Measurements from ENCODE around the gene CASZ1. TPM values are rescaled to one million over a fixed set of nuclear protein-coding genes. Genes with fewer than 3 reads are reported as not detected.

Gene CASZ1
- total and polyA plus RNA-seq, 10 of the 15 experiments (the other 5 are each of a cell fraction or from before 2014, with no cell fraction given), result 0.52 to 9.8 (median 3.7) TPM

- Histone ChIP-seq H3K9me3 (replicated peaks; ENCODE audit: control insufficient read depth, insufficient read depth, low read length) (no peaks in the 10 kb centered on the region), H3K9ac (ENCODE audit: control insufficient read depth, insufficient read depth, low read length) (no peak overlapping the region), H3K27me3 (replicated peaks in 1 of 2; ENCODE audit: control insufficient read depth in 2 of 2, insufficient read depth in 2 of 2, low read length in 1 of 2) (no peaks in the 10 kb centered on the region; a peak in 2 of 4 replicates), H3K27ac (ENCODE audit: control insufficient read depth, insufficient read depth) (no peak overlapping the region), H3K4me1 (ENCODE audit: control insufficient read depth, insufficient read depth, low read length) (no peaks in the 10 kb centered on the region), H3K4me3 (no peak overlapping the region), H3K36me3 (ENCODE audit: control insufficient read depth in 2 of 2, insufficient read depth in 2 of 2, low read length in 1 of 2) (no peaks in the 10 kb centered on the region), H3K79me2 (ENCODE audit: control insufficient read depth, insufficient read depth, low read length) (no peaks in the 10 kb centered on the region), H3K4me2 (ENCODE audit: control insufficient read depth, insufficient read depth) (no peak overlapping the region), H4K20me1 (ENCODE audit: control insufficient read depth, insufficient read depth) (no peaks in the 10 kb centered on the region), H2AFZ (ENCODE audit: control insufficient read depth, low read depth, low read length) (no peak overlapping the region)
- CTCF ChIA-PET, result no interaction called here
- intact Hi-C loops (cut with micrococcal nuclease; ENCODE audit: unreplicated experiment) (no loop called here), in situ Hi-C loops (cut with MboI) (no loop called here)
- BruUV-seq (replicated peaks), result no TSS peak
- FAIRE-seq, result no peak
- POLR2A ChIA-PET, result no interaction called here
- WGBS (ENCODE audit: insufficient coverage, insufficient replicate concordance, low lambda C conversion rate, missing lambda C conversion rate), result 66% methylated on average over 17 of the region's 17 CpGs
- DNase-seq (ENCODE audit: low read depth, low spot score), result no peak
- RAD21 ChIA-PET (ENCODE audit: unreplicated experiment), result interaction anchor here (0.6 kb wide), 1 partner anchor 12 kb away, joined by 3 read pairs; no protein-coding TSS in a partner anchor
- no peak for ATAC-seq
- SMC1A ChIA-PET (ENCODE audit: uncharacterized antibody, unreplicated experiment), result no interaction called here
- TF ChIP-seq MXI1 (IDR thresholded peaks at IDR 0.05; ENCODE audit: low read depth, low read length) (no peak), RELA (IDR thresholded peaks at IDR 0.05; ENCODE audit: borderline replicate concordance, partially characterized antibody) (no peak), BCL11A (IDR thresholded peaks at IDR 0.05; ENCODE audit: low read depth, low read length) (no peak), SMAD1 (IDR thresholded peaks at IDR 0.05; ENCODE audit: low read depth, partially characterized antibody) (no peak), KLF5 (IDR thresholded peaks at IDR 0.05; ENCODE audit: partially characterized antibody) (no peak), ZBTB4 (CRISPR knock-in tag; IDR thresholded peaks at IDR 0.05) (no peak), ZNF207 (IDR thresholded peaks at IDR 0.05; ENCODE audit: borderline replicate concordance) (no peak), RB1 (IDR thresholded peaks at IDR 0.05; ENCODE audit: borderline replicate concordance) (no peak), ETV6 (conservative IDR thresholded peaks at IDR 0.05 in 1 of 2, IDR thresholded peaks at IDR 0.05 in 1 of 2; ENCODE audit: borderline replicate concordance in 1 of 2, low read depth in 1 of 2) (no peak), HDAC6 (IDR thresholded peaks at IDR 0.05; ENCODE audit: unreplicated experiment) (no peak), ZBTB33 (IDR thresholded peaks at IDR 0.05) (no peak)
- TF ChIP-seq, protein P1, sequence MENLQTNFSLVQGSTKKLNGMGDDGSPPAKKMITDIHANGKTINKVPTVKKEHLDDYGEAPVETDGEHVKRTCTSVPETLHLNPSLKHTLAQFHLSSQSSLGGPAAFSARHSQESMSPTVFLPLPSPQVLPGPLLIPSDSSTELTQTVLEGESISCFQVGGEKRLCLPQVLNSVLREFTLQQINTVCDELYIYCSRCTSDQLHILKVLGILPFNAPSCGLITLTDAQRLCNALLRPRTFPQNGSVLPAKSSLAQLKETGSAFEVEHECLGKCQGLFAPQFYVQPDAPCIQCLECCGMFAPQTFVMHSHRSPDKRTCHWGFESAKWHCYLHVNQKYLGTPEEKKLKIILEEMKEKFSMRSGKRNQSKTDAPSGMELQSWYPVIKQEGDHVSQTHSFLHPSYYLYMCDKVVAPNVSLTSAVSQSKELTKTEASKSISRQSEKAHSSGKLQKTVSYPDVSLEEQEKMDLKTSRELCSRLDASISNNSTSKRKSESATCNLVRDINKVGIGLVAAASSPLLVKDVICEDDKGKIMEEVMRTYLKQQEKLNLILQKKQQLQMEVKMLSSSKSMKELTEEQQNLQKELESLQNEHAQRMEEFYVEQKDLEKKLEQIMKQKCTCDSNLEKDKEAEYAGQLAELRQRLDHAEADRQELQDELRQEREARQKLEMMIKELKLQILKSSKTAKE (IDR thresholded peaks at IDR 0.05; ENCODE audit: low read depth, poor library complexity, severe bottlenecking), result no peak
- TF ChIP-seq, protein P2, sequence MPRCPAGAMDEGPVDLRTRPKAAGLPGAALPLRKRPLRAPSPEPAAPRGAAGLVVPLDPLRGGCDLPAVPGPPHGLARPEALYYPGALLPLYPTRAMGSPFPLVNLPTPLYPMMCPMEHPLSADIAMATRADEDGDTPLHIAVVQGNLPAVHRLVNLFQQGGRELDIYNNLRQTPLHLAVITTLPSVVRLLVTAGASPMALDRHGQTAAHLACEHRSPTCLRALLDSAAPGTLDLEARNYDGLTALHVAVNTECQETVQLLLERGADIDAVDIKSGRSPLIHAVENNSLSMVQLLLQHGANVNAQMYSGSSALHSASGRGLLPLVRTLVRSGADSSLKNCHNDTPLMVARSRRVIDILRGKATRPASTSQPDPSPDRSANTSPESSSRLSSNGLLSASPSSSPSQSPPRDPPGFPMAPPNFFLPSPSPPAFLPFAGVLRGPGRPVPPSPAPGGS (IDR thresholded peaks at IDR 0.05; ENCODE audit: borderline replicate concordance, insufficient read depth, low read depth, low read length, poor library complexity, severe bottlenecking), result no peak
These were observed 35.6 kb downstream of the CASZ1 start for GRCh38 chr1:10760566-10761502.
